AG08395 (cell line): ENCODE measurements around the gene PRDM1.

ENCODE experiments used
- DNase-seq: peaks from one replicate; pipeline ENCODE4 v3.0.0; 2012; ENCODE audit warnings: mixed read lengths, low spot score

The PRDM1 gene

DNA sequence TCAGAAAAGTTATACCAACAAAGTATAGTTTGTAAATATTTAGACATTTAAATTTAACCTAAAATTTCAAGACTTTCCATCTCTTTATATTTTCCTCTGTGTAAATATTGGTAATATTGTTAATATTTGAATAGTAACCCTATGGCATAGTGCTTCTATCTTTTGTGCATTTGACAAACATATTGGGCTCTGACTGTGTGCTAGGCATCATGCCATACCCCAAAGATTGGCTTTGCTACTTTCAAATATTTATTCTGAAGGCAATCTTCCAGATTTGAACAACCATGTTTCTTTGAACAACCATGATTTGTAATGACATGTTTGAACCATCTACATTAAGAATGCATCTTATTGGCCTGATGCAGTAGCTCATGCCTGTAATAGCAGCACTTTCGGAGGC lies 15.5 kb upstream of the PRDM1 start:
- DNase-seq: no peak

GRCh38 chr6:106072501-106073090 lies 13.5 kb upstream of the PRDM1 start:
- DNase-seq: no peak

DNA sequence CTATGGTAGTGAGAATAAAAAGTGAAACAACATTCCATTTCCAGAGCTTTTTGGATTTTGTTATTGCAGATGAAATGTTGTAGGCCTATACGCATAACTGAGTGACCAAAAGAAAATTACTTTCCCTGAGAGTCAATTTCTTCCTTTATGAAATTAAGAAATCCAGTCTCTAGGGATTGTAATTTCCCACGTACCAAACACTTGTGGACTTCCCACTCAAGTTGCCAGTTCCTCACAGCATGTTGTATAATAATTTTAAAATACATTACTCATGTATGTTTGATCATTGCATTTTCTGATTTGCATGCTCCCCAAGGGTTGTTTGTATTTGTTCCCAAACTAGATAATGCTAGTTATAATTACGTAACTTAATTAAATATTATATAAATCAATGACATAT lies 12.0 kb upstream of the PRDM1 start:
- DNase-seq: no peak

DNA sequence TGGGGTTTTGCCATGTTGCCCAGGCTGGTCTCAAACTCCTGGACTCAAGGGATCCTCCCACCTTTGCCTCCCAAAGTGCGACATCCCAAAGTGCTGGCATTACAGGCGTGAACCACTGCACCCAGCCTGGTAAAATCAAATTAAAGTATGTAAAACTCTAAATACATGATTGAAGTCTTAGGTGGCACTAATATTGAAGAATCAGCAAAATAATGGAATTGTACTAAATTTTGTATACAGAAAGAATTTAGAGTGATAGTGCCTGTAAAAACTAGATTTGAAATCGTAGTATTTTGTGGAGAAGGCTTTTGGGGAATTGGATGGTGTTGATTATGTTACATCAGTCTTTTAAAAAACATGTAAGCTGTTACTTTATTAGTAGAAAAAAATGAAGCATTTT lies 10.0 kb upstream of the PRDM1 start:
- no peak for DNase-seq

DNA sequence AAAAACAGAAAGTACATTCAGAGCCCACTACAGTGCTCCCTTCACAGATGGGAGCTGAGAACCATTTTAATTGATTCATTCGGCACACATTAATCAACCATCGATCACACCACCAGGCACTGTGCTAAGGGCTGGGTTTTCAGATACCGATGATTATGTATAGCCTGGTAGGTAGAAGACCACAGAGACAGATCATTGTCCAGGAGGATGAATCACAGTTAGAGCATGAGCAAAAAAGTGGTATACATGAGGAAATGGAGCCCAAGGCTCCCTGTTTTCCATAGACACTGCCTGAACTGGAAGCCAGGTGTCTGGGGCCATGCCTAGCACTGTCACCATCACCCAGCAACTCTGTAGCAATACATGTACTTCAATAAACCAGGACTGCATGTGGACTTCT lies 9.0 kb upstream of the PRDM1 start:
- no peak for DNase-seq

GRCh38 chr6:106077881-106078280 lies 8.3 kb upstream of the PRDM1 start:
- DNase-seq: no peak

DNA sequence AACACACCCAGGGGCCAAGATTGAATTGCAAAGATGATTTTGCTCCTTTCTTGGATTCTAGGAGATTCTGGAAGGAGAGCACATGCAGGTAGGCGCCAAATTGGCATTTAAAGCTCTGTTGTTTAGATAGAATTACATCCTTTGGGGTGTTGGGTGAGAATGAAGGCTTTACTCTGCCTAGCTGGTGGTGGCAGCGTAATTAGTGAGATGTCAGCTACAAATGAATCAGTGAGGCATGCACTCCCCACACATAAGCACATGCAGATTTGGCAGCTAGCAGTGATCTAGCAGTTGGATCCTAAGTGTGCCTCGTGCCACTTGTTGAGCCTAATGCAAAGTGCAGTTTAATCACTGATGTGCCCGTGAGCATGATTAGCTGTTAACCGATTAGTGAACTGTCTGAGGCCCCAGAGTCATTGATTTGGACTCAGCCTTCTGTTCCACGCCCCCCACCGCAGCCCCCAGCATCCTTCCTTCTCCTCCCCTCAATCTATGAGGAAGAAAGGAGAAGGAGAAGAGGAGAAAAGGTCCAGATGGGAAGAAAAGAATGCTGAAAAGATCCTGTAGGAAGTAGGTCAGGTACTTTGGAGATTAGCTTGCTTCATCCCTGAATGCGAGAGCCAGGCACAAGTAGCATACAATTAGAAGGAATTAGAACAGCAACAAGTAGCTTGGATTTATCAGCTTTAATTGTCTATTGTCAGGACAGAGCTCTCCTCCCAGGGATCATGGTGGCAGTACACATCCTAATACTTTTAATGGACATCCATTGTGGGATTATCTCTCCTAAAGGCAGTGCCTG lies 6.0 kb upstream of the PRDM1 start:
- DNase-seq: no peak

GRCh38 chr6:106080763-106081095 lies 5.4 kb upstream of the PRDM1 start:
- no peak for DNase-seq

DNA sequence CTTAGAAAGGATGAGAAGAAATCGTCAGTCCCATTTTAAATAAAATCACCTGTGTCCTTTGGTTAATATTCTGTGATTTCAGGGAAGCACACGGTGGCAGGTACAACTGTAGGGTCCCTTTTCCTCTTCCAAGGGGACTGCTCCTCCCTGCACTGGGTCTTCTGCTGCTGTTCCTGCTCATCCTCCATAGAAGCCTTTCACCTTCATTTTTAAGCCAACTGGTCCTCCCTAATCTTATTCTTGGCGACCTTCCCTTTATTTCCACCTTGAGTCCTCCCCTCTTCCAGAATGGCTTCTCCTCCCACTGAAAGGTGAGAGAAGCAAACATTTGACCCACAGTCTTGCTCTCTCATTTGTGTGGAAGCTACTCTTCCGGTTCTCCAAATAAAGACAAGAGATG lies 4.4 kb upstream of the PRDM1 start:
- DNase-seq: no peak

DNA sequence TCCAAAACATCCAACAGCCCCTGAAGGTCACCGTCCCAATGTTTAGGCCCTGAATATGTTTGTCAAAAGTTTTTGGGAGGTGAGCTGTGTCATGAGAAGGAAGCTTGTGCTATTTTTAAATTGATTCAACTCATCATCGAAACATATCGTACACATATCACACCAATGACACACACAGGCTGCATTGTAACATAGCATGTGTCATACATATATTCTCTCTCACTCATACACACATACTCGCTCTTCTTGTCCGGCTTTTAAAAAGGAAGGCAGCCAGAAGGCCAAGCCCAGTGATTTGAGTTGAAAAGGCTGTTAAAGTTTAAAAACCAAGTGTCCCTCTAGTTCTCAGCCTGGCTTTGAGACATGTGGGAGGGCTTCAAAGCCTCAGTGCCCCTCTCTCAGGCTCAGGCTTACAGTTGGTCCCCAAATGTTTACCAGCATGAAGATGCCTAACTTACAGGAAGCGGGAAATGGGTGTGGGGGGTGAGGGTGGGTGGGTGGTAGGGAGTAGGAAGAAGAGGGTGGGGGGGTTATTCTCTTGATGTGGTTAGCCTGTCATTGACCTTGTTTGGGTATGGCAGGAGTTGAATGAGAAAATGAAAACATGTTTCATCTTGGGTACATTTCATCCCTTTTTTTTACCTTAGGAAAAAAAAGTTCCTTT lies 3.3 kb upstream of the PRDM1 start:
- DNase-seq: peak; percentile 49

GRCh38 chr6:106083618-106084017 lies 2.5 kb upstream of the PRDM1 start:
- no peak for DNase-seq

GRCh38 chr6:106084106-106084988 lies 1.8 kb upstream of the PRDM1 start:
- DNase-seq: peak; percentile 63

- no peak for DNase-seq
Measured at GRCh38 chr6:106084989-106085691, 996 bp upstream of the PRDM1 start.

- DNase-seq: no peak
Measured at GRCh38 chr6:106085692-106085983, 498 bp upstream of the PRDM1 start.

DNA sequence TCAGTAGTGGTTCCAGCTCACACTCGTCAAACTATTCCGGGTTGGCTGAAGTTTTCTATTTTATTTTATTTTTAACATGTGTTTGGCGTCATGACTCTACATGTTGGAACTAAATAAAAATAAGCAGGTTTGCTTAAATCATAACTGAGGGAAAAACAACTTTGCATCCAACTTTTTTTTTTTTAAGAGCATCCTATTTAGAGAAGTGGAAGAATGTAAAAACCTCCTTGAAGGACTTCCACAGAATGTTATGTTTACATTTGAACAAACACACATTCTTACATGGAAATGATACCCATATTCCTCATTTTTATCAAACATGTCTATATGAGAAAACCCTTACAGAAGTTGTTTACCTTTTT lies 659 bp downstream of the PRDM1 start:
- no peak for DNase-seq

- DNase-seq: peak; percentile 48
Measured at GRCh38 chr6:106087548-106088325, 1.6 kb downstream of the PRDM1 start.

GRCh38 chr6:106090001-106090400 lies 3.9 kb downstream of the PRDM1 start:
- DNase-seq: no peak

DNA sequence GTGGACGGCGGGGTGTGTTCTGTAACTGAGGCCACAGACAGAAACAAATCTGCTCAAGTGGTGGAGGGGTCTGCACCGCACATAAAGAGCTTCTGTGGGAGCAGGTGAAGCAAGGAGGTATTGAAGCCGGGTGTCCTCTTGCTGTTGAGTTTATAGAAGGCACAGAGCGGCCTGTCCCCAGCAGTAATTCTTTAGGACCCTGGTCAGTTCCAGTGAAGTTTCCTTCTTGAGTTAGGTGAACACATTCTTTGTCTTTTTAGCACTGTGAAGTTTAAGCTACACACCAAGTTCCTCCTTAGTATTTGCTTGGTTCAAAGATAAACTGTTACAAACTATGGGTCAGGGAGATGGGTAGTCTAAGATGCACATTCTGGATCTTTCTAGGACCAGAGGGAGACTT lies 6.1 kb downstream of the PRDM1 start:
- DNase-seq: no peak

DNA sequence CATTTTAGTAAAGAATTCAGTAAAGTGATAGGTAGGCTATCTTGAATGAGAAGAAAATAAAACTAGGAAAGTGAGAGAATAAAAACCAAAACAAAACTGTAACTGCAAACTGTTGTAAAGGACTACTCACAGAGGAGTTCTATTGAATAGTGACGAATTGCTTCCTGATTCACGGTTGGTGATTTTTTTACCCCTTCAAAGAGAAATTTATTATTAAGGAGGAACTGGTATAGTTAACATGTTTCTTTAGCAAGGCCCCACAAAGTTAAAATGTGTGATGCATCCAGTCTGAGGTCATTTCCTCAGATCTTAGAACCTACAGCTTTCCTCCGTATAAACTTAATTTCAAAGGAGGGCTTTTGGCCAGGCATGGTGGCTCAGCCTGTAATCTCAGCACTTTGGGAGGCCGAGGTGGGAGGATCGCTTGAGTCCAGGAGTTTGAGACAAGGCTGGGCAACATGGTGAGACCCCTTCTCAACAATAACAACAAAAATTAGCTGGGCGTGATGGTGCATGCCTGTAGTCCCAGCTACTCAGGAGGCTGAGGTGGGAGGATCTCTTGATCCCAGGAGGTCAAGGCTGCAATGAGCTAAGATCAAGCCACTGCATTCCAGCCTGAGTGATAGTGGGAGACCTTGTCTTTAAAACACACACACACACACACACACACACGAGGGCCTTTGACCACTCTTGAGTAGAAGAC lies 8.3 kb downstream of the PRDM1 start:
- no peak for DNase-seq

- DNase-seq: no peak
Measured at GRCh38 chr6:106094964-106095335, 8.8 kb downstream of the PRDM1 start.
